HEK293T (cell line): Measurements from ENCODE around the gene KCNN3.

Source experiments
- FOXA1 ChIP-seq: fragments of 450-650 bp; IDR thresholded peaks from 2 replicates; pipeline ENCODE4 v1.6.1; 2016; ENCODE audit warnings: mild to moderate bottlenecking
- SP1 ChIP-seq: fragments of 450-650 bp; IDR thresholded peaks from 2 replicates; pipeline ENCODE4 v1.6.1; 2017
- TARDBP ChIP-seq: fragments of 450-650 bp; IDR thresholded peaks from 2 replicates; pipeline ENCODE4 v1.6.1; 2016
- ZNF384 ChIP-seq: fragments of 450-650 bp; IDR thresholded peaks from 2 replicates; pipeline ENCODE4 v1.6.1; 2016

GRCh38 chr1:154756793-154757548 lies 113.1 kb downstream of the KCNN3 start:
- TF ChIP-seq SP1: no peak
- no peak for TF ChIP-seq TARDBP
- no peak for TF ChIP-seq ZNF384
- TF ChIP-seq FOXA1: no peak
